NCI-H82 treated with DMSO at 0.1 percent for 48 hours (cell line): ENCODE measurements around the gene CYTH3.

ENCODE experiments used
- DNase-seq: peaks from one replicate; lab custom pipeline; 2025; ENCODE audit not compliant: unreplicated experiment; lab: John Stamatoyannopoulos, UW

Gene CYTH3

GRCh38 chr7:6258440-6259182, 13.8 kb downstream of the CYTH3 start:
- DNase-seq: no peak

GRCh38 chr7:6257675-6258074, 14.7 kb downstream of the CYTH3 start:
- DNase-seq: no peak

- no peak for DNase-seq
Measured at GRCh38 chr7:6256677-6257535, 15.5 kb downstream of the CYTH3 start.

GRCh38 chr7:6256109-6256483, 16.3 kb downstream of the CYTH3 start:
- no peak for DNase-seq

GRCh38 chr7:6254866-6255265, 17.6 kb downstream of the CYTH3 start:
- no peak for DNase-seq

- DNase-seq: no peak
Measured at GRCh38 chr7:6252748-6253147, 19.7 kb downstream of the CYTH3 start.

- DNase-seq: no peak
Measured at GRCh38 chr7:6252341-6252746, 20.1 kb downstream of the CYTH3 start.

- no peak for DNase-seq
Measured at GRCh38 chr7:6251653-6252052, 20.8 kb downstream of the CYTH3 start.

GRCh38 chr7:6250364-6250833, 22.0 kb downstream of the CYTH3 start:
- no peak for DNase-seq

- no peak for DNase-seq
Measured at GRCh38 chr7:6249043-6249442, 23.4 kb downstream of the CYTH3 start.

GRCh38 chr7:6248581-6248980, 23.8 kb downstream of the CYTH3 start:
- no peak for DNase-seq

GRCh38 chr7:6246251-6246917, 26.0 kb downstream of the CYTH3 start:
- DNase-seq: no peak

- DNase-seq: no peak
Measured at GRCh38 chr7:6244021-6244420, 28.4 kb downstream of the CYTH3 start.

- DNase-seq: no peak
Measured at GRCh38 chr7:6243168-6243567, 29.3 kb downstream of the CYTH3 start.

GRCh38 chr7:6242561-6242960, 29.9 kb downstream of the CYTH3 start:
- no peak for DNase-seq

- DNase-seq: no peak
Measured at GRCh38 chr7:6241607-6241973, 30.8 kb downstream of the CYTH3 start.

GRCh38 chr7:6238309-6238925, 34.0 kb downstream of the CYTH3 start:
- no peak for DNase-seq

- no peak for DNase-seq
Measured at GRCh38 chr7:6237730-6238129, 34.7 kb downstream of the CYTH3 start.

- DNase-seq: no peak
Measured at GRCh38 chr7:6237011-6237410, 35.4 kb downstream of the CYTH3 start.

- DNase-seq: no peak
Measured at GRCh38 chr7:6235029-6235871, 37.2 kb downstream of the CYTH3 start.
